ENCODE measurements around the gene CRIP1.

The CRIP1 gene

GRCh38 chr14:105494606-105494929 is 7.9 kb downstream of the CRIP1 start:
- no peak for TF ChIP-seq CTCF (IDR thresholded peaks at IDR 0.05; ENCODE audit: low read depth, low read length)
- no peak overlapping the region for H3K4me3 ChIP-seq (ENCODE audit: low read depth, low read length)

GRCh38 chr14:105495101-105495989 is 8.7 kb downstream of the CRIP1 start:
- H3K4me3 ChIP-seq (ENCODE audit: low read depth, low read length): no peak overlapping the region
- no peak for TF ChIP-seq CTCF (IDR thresholded peaks at IDR 0.05; ENCODE audit: low read depth, low read length)

- H3K4me3 ChIP-seq (ENCODE audit: low read depth, low read length): no peak overlapping the region
- TF ChIP-seq CTCF (IDR thresholded peaks at IDR 0.05; ENCODE audit: low read depth, low read length): no peak
Measured at GRCh38 chr14:105495990-105496830, 9.5 kb downstream of the CRIP1 start.

GRCh38 chr14:105496831-105497591 is 10.3 kb downstream of the CRIP1 start:
- no peak for TF ChIP-seq CTCF (IDR thresholded peaks at IDR 0.05; ENCODE audit: low read depth, low read length)
- no peak overlapping the region for H3K4me3 ChIP-seq (ENCODE audit: low read depth, low read length)

- TF ChIP-seq CTCF (IDR thresholded peaks at IDR 0.05; ENCODE audit: low read depth, low read length): no peak
- no peak overlapping the region for H3K4me3 ChIP-seq (ENCODE audit: low read depth, low read length)
Measured at GRCh38 chr14:105497671-105498429, 11.2 kb downstream of the CRIP1 start.

GRCh38 chr14:105498430-105499255 is 12.0 kb downstream of the CRIP1 start:
- no peak overlapping the region for H3K4me3 ChIP-seq (ENCODE audit: low read depth, low read length)
- no peak for TF ChIP-seq CTCF (IDR thresholded peaks at IDR 0.05; ENCODE audit: low read depth, low read length)
